ENCODE results near the gene SLC17A7.

The SLC17A7 gene

DNA sequence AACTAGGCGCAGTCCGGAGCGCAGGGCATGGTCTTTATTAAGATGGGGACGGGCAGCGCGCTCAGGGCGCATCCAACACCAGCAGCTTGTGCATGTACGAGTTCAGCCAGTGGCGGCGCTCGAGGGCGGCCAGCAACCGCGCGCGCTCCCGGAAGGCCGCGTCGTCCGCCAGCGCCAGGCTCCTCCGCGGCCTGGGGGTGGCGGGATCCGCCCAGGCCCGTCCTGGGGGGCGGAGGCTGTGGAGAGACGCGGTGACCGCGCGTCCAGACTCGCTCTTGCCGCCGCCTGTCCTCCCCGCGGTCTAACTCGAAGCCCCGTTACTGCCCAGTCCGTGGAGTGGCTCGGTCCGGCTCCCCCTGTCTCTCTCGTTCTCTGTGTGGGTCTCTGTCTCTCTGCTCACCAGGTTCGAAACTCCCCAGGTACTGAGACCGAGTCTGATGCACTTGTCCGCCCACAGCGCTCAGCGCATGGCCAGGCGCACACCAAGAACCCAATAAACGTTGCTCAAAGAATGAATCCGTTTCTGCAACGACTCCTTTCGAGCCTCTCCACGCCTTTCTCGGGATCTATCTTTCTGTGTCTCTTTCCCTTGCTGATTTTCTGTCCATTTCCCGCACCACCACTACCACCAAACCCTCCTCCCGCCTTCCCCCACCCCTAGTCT, 18.8 kb downstream of the SLC17A7 start:
- H3K27ac ChIP-seq, result no peak overlapping the region
- TF ChIP-seq, protein P1, sequence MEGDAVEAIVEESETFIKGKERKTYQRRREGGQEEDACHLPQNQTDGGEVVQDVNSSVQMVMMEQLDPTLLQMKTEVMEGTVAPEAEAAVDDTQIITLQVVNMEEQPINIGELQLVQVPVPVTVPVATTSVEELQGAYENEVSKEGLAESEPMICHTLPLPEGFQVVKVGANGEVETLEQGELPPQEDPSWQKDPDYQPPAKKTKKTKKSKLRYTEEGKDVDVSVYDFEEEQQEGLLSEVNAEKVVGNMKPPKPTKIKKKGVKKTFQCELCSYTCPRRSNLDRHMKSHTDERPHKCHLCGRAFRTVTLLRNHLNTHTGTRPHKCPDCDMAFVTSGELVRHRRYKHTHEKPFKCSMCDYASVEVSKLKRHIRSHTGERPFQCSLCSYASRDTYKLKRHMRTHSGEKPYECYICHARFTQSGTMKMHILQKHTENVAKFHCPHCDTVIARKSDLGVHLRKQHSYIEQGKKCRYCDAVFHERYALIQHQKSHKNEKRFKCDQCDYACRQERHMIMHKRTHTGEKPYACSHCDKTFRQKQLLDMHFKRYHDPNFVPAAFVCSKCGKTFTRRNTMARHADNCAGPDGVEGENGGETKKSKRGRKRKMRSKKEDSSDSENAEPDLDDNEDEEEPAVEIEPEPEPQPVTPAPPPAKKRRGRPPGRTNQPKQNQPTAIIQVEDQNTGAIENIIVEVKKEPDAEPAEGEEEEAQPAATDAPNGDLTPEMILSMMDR (conservative IDR thresholded peaks at IDR 0.05), result peak; percentile 77
- TF ChIP-seq ZFX (IDR thresholded peaks at IDR 0.05), result no peak

DNA sequence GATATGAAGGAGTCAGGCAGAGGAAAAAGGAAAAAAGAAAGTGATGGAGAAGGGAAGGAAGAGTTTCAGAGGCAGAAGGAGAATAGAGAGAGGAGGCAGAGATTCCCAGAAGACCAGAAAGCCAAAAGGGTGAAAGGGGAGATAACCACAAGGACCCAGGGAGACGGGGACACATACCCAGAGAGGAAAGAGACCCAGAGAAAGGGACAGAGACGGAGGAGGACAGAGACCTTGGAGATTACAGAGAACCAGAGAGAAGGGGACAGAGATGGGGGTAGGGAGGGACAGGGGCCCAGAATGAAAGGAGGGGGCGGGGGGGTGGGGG, 19.5 kb downstream of the SLC17A7 start:
- no peak overlapping the region for H3K27ac ChIP-seq

DNA sequence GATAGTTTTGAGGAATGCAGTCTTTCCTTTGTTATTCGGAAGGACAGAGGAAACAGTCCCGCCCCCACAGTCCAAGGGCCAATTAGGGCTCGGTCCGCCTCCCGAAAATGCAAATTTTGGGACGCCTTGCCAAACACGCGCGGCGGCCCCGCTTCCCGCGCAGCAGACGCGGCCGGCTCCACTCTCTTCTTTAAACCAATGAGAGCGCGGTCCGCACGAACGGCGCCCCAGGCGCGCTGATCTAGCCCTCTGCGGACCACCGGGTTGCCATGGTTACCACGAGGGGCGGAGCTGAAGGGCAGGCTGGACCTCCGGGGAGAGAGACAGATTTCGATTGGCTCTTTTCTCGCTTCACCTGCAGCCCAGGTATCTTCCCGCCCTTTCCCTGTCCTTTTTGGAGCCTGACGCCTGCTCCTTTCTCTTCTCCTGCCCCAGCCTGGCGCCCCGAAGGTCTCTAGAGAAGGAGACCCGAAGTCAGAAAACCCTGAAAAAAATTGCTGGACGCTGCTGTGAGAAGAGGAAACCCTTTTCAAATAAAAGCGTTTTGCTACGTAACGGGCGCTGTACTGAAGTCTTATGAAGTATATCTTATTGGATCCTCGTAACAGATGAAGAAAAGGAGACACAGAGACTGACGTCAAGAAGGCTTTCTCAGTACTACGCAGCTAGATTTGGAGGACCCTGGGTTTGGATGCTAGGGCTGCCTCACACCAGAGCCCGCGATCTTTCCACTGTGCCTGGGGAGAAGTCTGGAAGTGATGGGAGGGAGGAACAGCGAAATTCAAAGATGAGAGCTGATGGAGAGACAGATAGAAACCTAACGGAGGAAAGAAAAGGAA, 20.1 kb downstream of the SLC17A7 start:
- H3K27ac ChIP-seq, result no peak overlapping the region
- TF ChIP-seq, protein P1 (conservative IDR thresholded peaks at IDR 0.05), result no peak
- TF ChIP-seq ZFX (IDR thresholded peaks at IDR 0.05), result no peak

More for the DNA sequence above, 19.5 kb downstream of the SLC17A7 start:
- TF ChIP-seq, protein P1 (conservative IDR thresholded peaks at IDR 0.05), result no peak
- no peak for TF ChIP-seq ZFX (IDR thresholded peaks at IDR 0.05)

DNA sequence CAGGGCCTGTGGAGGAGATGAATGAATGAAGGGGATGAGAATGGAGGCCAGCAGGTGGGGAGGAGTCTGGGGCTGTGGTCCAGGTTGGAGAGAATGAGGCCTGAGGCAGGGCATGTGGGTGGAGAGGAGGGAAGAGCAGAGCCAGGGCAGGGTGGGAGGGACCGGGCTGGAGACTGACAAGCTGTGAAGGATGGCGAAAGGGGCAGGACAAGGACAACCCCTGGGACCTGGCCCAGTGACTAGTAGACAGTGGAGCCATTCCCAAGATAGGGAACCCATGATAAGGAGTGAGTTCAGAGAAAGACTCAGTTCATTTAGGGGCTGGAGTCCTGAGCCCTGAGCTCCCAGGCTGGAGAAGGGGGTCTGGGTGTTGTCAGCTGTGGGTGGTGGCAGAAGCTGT, 21.1 kb downstream of the SLC17A7 start:
- no peak for TF ChIP-seq ZFX (IDR thresholded peaks at IDR 0.05)
- TF ChIP-seq, protein P1 (conservative IDR thresholded peaks at IDR 0.05), result no peak
- H3K27ac ChIP-seq, result no peak overlapping the region

DNA sequence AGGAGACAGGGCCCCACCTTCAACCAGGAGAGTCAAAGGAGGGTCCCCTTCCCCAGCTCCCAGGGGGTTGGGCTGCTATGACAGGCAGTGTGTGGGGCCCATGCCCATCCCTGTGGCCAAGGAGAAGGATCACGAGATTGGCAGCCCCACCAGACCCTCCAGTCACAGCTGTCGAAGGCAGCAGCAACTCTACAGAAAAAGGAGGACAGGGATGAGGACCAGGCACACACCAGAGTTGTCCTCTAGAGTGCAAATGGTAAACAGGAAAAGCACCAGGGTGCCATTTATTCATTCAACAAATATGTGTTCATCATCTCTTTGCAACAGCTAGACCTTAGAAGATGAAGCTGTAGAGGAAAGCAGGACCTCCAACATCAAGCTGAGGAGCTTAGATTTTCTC, 22.2 kb downstream of the SLC17A7 start:
- no peak overlapping the region for H3K27ac ChIP-seq
- TF ChIP-seq, protein P1 (conservative IDR thresholded peaks at IDR 0.05), result no peak
- TF ChIP-seq ZFX (IDR thresholded peaks at IDR 0.05), result no peak

DNA sequence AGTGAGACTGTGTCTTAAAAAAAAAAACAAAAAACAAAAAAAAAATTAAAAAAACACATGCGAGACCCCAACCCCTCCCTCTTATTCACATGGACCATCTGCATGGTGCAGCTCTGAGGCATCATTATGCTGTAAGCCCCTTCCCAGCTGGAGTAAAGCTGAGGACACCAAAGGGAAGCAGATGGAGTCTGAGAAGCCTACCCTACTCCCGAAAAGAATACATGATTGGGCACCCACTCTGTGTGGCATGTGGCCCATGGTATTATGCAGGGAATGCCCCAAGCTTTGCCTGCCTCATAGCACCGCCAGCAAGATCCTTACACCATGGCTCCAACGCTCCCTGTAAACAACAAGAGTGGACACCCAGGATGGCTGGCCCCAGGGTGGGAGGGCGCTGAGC, 22.8 kb downstream of the SLC17A7 start:
- no peak overlapping the region for H3K27ac ChIP-seq
- TF ChIP-seq ZFX (IDR thresholded peaks at IDR 0.05), result no peak
- TF ChIP-seq, protein P1 (conservative IDR thresholded peaks at IDR 0.05), result no peak

DNA sequence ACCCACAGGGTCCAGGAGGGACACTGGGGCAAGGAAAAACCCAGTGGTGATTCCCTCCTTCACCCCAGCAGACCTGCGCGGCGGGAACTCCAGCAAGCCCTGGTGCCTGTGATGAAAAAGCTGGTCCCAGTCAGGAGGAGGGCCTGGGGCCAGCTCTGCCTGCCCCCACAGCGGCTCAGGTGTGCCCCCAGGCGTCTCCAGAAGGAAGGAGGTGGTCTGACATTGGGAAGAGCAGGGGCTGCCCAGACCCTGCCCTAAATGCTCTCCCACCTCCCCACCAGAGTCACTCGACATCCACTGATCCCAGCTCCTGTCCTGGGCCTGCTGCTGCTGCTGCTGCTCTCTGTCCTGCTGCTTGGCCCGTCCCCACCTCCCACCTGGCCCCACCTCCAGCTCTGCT, 24.2 kb downstream of the SLC17A7 start:
- H3K27ac ChIP-seq, result no peak overlapping the region
- TF ChIP-seq, protein P1 (conservative IDR thresholded peaks at IDR 0.05), result no peak
- no peak for TF ChIP-seq ZFX (IDR thresholded peaks at IDR 0.05)

Data from C4-2B (cell line).